Measurements from ENCODE around the gene HSDL1. TPM values are rescaled to one million over a fixed set of nuclear protein-coding genes. Genes with fewer than 3 reads are reported as not detected.

Gene HSDL1
- total RNA-seq, 4 donors from 2014 or later = 5.0 to 9.7 (median 8.6) TPM

GRCh38 chr16:84105301-84105815 is 39.6 kb downstream of the HSDL1 start:
- peaks cover 0 to 59% (median 7%) of the 10 kb centered on the region in 3 donors for H3K4me1 ChIP-seq
- 81% methylated on average over 11 to 12 of the region's 12 CpGs for WGBS, 2 donors
- TF ChIP-seq POLR2A (IDR thresholded peaks at IDR 0.05) = no peak
- TF ChIP-seq, protein P1, sequence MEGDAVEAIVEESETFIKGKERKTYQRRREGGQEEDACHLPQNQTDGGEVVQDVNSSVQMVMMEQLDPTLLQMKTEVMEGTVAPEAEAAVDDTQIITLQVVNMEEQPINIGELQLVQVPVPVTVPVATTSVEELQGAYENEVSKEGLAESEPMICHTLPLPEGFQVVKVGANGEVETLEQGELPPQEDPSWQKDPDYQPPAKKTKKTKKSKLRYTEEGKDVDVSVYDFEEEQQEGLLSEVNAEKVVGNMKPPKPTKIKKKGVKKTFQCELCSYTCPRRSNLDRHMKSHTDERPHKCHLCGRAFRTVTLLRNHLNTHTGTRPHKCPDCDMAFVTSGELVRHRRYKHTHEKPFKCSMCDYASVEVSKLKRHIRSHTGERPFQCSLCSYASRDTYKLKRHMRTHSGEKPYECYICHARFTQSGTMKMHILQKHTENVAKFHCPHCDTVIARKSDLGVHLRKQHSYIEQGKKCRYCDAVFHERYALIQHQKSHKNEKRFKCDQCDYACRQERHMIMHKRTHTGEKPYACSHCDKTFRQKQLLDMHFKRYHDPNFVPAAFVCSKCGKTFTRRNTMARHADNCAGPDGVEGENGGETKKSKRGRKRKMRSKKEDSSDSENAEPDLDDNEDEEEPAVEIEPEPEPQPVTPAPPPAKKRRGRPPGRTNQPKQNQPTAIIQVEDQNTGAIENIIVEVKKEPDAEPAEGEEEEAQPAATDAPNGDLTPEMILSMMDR (IDR thresholded peaks at IDR 0.05) = no peak
- H3K9me3 ChIP-seq = no peaks in the 10 kb centered on the region
- intact Hi-C loops (cut with DNase I) = no loop called here
- peaks cover 0 to 57% (median 0%) of the 10 kb centered on the region in 3 donors for H3K36me3 ChIP-seq
- no peak overlapping the region for H3K27ac ChIP-seq
- H3K4me3 ChIP-seq = no peak overlapping the region
- H3K27me3 ChIP-seq = no peaks in the 10 kb centered on the region
- DNase-seq = no peak

DNA sequence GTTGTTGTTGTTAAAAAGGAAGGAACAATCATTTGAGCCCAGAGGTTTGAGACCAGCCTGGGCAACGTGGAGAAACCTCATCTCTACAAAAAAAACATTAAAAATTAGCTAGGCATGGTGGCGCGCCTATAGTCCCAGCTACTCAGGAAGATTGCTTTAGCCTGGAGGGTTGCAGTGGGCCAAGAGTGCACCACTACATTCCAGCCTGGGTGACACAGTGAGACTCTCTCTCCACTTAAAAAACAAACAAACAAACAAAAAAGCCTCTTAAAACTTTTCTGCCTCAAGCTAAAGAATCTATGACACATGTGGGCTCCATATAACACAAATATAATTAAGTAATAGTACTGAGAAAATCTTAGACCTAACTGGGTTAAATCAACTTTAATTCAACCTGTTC is 40.7 kb downstream of the HSDL1 start:
- Histone ChIP-seq H3K36me3 (peaks cover 0 to 62% (median 0%) of the 10 kb centered on the region in 3 donors), H3K4me3 (no peak overlapping the region), H3K9me3 (no peaks in the 10 kb centered on the region), H3K27ac (peak overlapping the region in 3 of 4 donors; percentile 7 to 80 (median 60)), H3K4me1 (peaks cover 0 to 62% (median 7%) of the 10 kb centered on the region in 3 donors), H3K27me3 (no peaks in the 10 kb centered on the region)
- DNase-seq = no peak
- no peak for TF ChIP-seq POLR2A (IDR thresholded peaks at IDR 0.05)
- TF ChIP-seq, protein P1 (IDR thresholded peaks at IDR 0.05) = no peak
- WGBS, 2 donors = 56 to 78% methylated on average over 3 of the region's 3 CpGs
- intact Hi-C loops (cut with DNase I) = no loop called here

DNA sequence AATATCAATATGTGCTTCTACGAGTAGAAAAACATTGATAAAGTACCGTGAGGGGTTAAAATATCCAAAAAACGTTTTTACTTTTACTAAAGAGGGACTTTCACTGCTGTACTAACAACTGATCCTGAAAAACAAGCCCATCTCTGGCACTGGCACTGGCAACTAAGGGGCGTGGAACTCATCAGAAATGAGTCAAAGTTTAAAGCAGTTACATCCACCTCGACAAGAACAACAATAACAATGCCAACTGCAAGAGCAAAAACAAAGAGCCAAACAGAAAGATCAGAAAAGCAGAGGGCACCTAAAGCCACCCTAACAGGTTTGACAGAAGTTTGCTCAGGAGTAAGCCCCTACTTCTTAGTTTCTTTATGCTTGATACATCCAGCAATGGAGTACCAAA is 41.3 kb downstream of the HSDL1 start:
- intact Hi-C loops (cut with DNase I) = no loop called here
- Histone ChIP-seq H3K27ac (peak overlapping the region in 3 of 4 donors; percentile 42 to 80 (median 60)), H3K4me3 (no peak overlapping the region), H3K36me3 (peaks cover 0 to 60% (median 0%) of the 10 kb centered on the region in 3 donors), H3K4me1 (peaks cover 0 to 68% (median 7%) of the 10 kb centered on the region in 3 donors), H3K27me3 (no peaks in the 10 kb centered on the region), H3K9me3 (no peaks in the 10 kb centered on the region)
- WGBS, 2 donors = 21 to 50% methylated on average over 5 of the region's 5 CpGs
- TF ChIP-seq POLR2A (IDR thresholded peaks at IDR 0.05) = no peak
- TF ChIP-seq, protein P1 (IDR thresholded peaks at IDR 0.05) = no peak
- no peak for DNase-seq

GRCh38 chr16:84098939-84099338 is 46.0 kb downstream of the HSDL1 start:
- Histone ChIP-seq H3K4me1 (peaks cover 0 to 60% (median 7%) of the 10 kb centered on the region in 3 donors), H3K36me3 (peaks cover 9 to 72% (median 21%) of the 10 kb centered on the region in 3 donors), H3K9me3 (no peaks in the 10 kb centered on the region), H3K27me3 (no peaks in the 10 kb centered on the region), H3K4me3 (no peak overlapping the region), H3K27ac (peak overlapping the region in 2 of 4 donors; percentile 67 to 75)
- TF ChIP-seq, protein P1 (IDR thresholded peaks at IDR 0.05) = no peak
- no peak for TF ChIP-seq POLR2A (IDR thresholded peaks at IDR 0.05)
- no peak for DNase-seq
- 74 to 84% methylated on average over 7 of the region's 7 CpGs for WGBS, 2 donors
- intact Hi-C loops (cut with DNase I) = no loop called here

GRCh38 chr16:84096447-84097005 is 48.5 kb downstream of the HSDL1 start:
- DNase-seq = no peak
- TF ChIP-seq, protein P1 (IDR thresholded peaks at IDR 0.05) = no peak
- no peak for TF ChIP-seq POLR2A (IDR thresholded peaks at IDR 0.05)
- Histone ChIP-seq H3K36me3 (peaks cover 17 to 91% (median 43%) of the 10 kb centered on the region in 3 donors), H3K4me3 (no peak overlapping the region), H3K27me3 (no peaks in the 10 kb centered on the region), H3K27ac (no peak overlapping the region), H3K9me3 (no peaks in the 10 kb centered on the region), H3K4me1 (peaks cover 0 to 44% (median 0%) of the 10 kb centered on the region in 3 donors)
- intact Hi-C loops (cut with DNase I) = no loop called here
- 50 to 54% methylated on average over 4 of the region's 4 CpGs for WGBS, 2 donors
